ENCODE data around the gene LYRM1.
"Not testable (repeated sequence)": the region's sequence is repeated elsewhere in the genome, so short reads cannot be mapped to it uniquely, and the experiment has no call there.

The LYRM1 gene

DNA sequence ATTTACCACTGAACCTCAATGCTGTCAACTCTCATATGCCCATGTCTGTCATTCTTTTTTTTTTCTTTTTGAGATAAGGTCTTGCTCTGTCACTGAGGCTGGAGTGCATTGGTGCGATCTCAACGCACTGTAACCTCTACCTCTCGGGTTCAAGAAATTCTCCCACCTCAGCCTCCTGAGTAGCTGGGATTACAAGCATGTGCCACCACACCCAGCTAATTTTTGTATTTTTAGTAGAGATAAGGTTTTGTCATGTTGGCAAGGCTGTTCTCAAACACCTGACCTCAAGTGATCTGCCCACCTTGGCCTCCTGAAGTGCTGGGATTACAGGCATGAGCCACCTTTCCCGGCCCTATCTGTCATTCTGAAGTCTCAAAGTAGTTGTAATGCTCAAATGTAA lies 72.6 kb downstream of the LYRM1 start:
- DNase-seq (ENCODE audit: low read depth in 2 of 3, low spot score in 2 of 3): not testable (repeated sequence)
